Uterus (tissue), 2 donors: ENCODE results near the gene FAM120C.

Experiments used
- CTCF ChIP-seq, 4 experiments: fragments of 200-600 bp in 2 of 4; fragments of 450-650 bp in 2 of 4; sonication (generic) in 2 of 4; IDR thresholded peaks; one replicate each; pipeline ENCODE4 v1.5.1; 2016 to 2019; ENCODE audit warnings: antibody characterized with exemption in 4 of 4, mild to moderate bottlenecking in 2 of 4, moderate library complexity in 1 of 4
- POLR2A ChIP-seq, 2 donors: fragments of 450-650 bp; IDR thresholded peaks; one replicate each; pipeline ENCODE4 v1.6.1; 2016; ENCODE audit warnings: antibody characterized with exemption in 2 of 2, mild to moderate bottlenecking in 1 of 2, moderate library complexity in 1 of 2

- no peak for TF ChIP-seq CTCF (IDR thresholded peaks at IDR 0.05)
- TF ChIP-seq POLR2A (IDR thresholded peaks at IDR 0.05): no peak
Measured at GRCh38 chrX:54184474-54184873, 1.4 kb upstream of the FAM120C start.
